GM12878 (cell line): ENCODE measurements around the gene RHOG.

Source experiments
- ASH2L ChIP-seq: fragments of 300-600, 200-600 bp; sonication (generic); IDR thresholded peaks from 2 replicates; pipeline ENCODE4 v1.6.1; 2017; ENCODE audit warnings: low read depth, mild to moderate bottlenecking, borderline replicate concordance
- FOXM1 ChIP-seq: IDR thresholded peaks from 2 replicates; pipeline ENCODE4 v1.6.1; 2012; ENCODE audit warnings: low read depth, mild to moderate bottlenecking, inconsistent platforms, low read length, moderate library complexity
- PKNOX1 ChIP-seq: fragments of 450-650 bp; IDR thresholded peaks from 2 replicates; pipeline ENCODE4 v1.6.1; 2016; ENCODE audit warnings: mild to moderate bottlenecking
- POLR2A ChIP-seq: IDR thresholded peaks from 2 replicates; pipeline ENCODE4 v1.6.1; 2011; ENCODE audit warnings: low read depth, mild to moderate bottlenecking, low read length
- POLR2AphosphoS5 ChIP-seq: IDR thresholded peaks from 2 replicates; pipeline ENCODE4 v1.6.1; 2011; ENCODE audit warnings: mild to moderate bottlenecking, low read length, inconsistent platforms
- PRDM15 ChIP-seq: fragments of 450-650 bp; formaldehyde crosslinking; IDR thresholded peaks from 2 replicates; pipeline ENCODE4 v1.4.0; 2020; ENCODE audit warnings: mild to moderate bottlenecking, moderate library complexity
- RAD21 ChIP-seq: IDR thresholded peaks from 2 replicates; pipeline ENCODE4 v1.6.1; 2011; ENCODE audit warnings: mild to moderate bottlenecking, low read depth, low read length, moderate library complexity; ENCODE audit not compliant: insufficient read depth
- TARDBP ChIP-seq: IDR thresholded peaks from 2 replicates; pipeline ENCODE4 v1.6.1; 2016; ENCODE audit warnings: borderline replicate concordance
- TBL1XR1 ChIP-seq: IDR thresholded peaks from 2 replicates; pipeline ENCODE4 v1.6.1; 2012; ENCODE audit warnings: low read depth, low read length, improper control_type of control experiment
- ZNF217 ChIP-seq: fragments of 450-650 bp; IDR thresholded peaks from 2 replicates; pipeline ENCODE4 v1.6.1; 2017; ENCODE audit warnings: antibody characterized with exemption, mild to moderate bottlenecking
- TF ChIP-seq, protein P1 (sequence below): IDR thresholded peaks from 2 replicates; pipeline ENCODE4 v1.6.1; 2012; ENCODE audit warnings: mild to moderate bottlenecking, low read depth, low read length
- TF ChIP-seq, protein P2 (sequence below), 3 experiments: IDR thresholded peaks in 2 of 3; conservative IDR thresholded peaks in 1 of 3; 2 replicates each; pipeline ENCODE4 v1.5.1; 2011; ENCODE audit warnings: low read depth in 3 of 3, low read length in 3 of 3, mild to moderate bottlenecking in 3 of 3, control low read depth in 2 of 3, moderate library complexity in 2 of 3, inconsistent platforms in 1 of 3, mixed read lengths in 1 of 3; ENCODE audit not compliant: control insufficient read depth in 2 of 3, insufficient read depth in 1 of 3; ENCODE audit errors: extremely low read depth in 1 of 3
- TF ChIP-seq, protein P3 (sequence below): IDR thresholded peaks from 2 replicates; pipeline ENCODE4 v1.6.1; 2012; ENCODE audit warnings: low read depth, low read length, improper control_type of control experiment

DNA sequence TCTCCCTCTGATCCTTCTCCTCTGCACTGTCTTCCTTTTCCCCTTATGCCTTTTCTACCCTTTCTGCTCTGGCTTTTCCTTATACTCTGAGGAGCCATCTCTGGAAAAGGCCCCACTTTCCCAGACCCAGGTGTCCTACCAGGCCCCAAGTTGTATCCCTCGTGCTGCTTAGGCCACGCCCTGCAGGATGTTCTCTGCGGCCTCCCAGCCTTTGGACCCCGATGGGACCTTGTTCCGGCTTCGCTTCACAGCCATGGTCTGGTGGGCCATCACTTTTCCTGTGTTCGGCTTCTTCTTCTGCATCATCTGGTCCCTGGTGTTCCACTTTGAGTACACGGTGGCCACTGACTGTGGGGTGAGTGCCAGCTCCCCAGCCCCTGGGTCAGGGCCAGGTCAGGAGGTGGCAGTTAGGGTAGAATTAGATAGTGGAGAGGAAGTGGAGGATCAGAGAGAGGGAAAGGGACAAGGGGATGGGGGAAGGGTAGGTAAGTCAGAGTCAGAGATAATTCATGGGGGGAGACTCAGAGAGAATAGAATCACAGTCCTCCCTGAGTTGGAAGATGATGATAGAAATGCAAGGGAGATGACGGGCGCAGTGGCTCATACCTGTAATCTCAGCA, 23.5 kb downstream of the RHOG start:
- TF ChIP-seq RAD21 = no peak
- TF ChIP-seq ASH2L = no peak
- no peak for TF ChIP-seq ZNF217
- no peak for TF ChIP-seq POLR2A
- TF ChIP-seq, protein P1, sequence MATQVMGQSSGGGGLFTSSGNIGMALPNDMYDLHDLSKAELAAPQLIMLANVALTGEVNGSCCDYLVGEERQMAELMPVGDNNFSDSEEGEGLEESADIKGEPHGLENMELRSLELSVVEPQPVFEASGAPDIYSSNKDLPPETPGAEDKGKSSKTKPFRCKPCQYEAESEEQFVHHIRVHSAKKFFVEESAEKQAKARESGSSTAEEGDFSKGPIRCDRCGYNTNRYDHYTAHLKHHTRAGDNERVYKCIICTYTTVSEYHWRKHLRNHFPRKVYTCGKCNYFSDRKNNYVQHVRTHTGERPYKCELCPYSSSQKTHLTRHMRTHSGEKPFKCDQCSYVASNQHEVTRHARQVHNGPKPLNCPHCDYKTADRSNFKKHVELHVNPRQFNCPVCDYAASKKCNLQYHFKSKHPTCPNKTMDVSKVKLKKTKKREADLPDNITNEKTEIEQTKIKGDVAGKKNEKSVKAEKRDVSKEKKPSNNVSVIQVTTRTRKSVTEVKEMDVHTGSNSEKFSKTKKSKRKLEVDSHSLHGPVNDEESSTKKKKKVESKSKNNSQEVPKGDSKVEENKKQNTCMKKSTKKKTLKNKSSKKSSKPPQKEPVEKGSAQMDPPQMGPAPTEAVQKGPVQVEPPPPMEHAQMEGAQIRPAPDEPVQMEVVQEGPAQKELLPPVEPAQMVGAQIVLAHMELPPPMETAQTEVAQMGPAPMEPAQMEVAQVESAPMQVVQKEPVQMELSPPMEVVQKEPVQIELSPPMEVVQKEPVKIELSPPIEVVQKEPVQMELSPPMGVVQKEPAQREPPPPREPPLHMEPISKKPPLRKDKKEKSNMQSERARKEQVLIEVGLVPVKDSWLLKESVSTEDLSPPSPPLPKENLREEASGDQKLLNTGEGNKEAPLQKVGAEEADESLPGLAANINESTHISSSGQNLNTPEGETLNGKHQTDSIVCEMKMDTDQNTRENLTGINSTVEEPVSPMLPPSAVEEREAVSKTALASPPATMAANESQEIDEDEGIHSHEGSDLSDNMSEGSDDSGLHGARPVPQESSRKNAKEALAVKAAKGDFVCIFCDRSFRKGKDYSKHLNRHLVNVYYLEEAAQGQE = no peak
- TF ChIP-seq PRDM15 (CRISPR knock-in tag) = no peak
- TF ChIP-seq, protein P2, sequence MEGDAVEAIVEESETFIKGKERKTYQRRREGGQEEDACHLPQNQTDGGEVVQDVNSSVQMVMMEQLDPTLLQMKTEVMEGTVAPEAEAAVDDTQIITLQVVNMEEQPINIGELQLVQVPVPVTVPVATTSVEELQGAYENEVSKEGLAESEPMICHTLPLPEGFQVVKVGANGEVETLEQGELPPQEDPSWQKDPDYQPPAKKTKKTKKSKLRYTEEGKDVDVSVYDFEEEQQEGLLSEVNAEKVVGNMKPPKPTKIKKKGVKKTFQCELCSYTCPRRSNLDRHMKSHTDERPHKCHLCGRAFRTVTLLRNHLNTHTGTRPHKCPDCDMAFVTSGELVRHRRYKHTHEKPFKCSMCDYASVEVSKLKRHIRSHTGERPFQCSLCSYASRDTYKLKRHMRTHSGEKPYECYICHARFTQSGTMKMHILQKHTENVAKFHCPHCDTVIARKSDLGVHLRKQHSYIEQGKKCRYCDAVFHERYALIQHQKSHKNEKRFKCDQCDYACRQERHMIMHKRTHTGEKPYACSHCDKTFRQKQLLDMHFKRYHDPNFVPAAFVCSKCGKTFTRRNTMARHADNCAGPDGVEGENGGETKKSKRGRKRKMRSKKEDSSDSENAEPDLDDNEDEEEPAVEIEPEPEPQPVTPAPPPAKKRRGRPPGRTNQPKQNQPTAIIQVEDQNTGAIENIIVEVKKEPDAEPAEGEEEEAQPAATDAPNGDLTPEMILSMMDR (IDR thresholded peaks at IDR 0.05 in 2 of 3, conservative IDR thresholded peaks at IDR 0.05 in 1 of 3; ENCODE audit: control insufficient read depth in 2 of 3, extremely low read depth in 1 of 3, insufficient read depth in 1 of 3, low read depth in 3 of 3, low read length in 3 of 3) = no peak
- TF ChIP-seq TARDBP = no peak
- TF ChIP-seq POLR2AphosphoS5 = no peak
- TF ChIP-seq, protein P3, sequence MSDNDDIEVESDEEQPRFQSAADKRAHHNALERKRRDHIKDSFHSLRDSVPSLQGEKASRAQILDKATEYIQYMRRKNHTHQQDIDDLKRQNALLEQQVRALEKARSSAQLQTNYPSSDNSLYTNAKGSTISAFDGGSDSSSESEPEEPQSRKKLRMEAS = no peak
- no peak for TF ChIP-seq FOXM1
- no peak for TF ChIP-seq PKNOX1
- TF ChIP-seq TBL1XR1 = no peak
